Limb (tissue), 2 donors: Measurements from ENCODE around the gene TFPI2.

ENCODE experiments used
- DNase-seq, 2 donors: peaks; one replicate each; pipeline ENCODE4 v3.0.0-alpha.2; 2016; ENCODE audit errors: extremely low spot score in 2 of 2

The TFPI2 gene

DNA sequence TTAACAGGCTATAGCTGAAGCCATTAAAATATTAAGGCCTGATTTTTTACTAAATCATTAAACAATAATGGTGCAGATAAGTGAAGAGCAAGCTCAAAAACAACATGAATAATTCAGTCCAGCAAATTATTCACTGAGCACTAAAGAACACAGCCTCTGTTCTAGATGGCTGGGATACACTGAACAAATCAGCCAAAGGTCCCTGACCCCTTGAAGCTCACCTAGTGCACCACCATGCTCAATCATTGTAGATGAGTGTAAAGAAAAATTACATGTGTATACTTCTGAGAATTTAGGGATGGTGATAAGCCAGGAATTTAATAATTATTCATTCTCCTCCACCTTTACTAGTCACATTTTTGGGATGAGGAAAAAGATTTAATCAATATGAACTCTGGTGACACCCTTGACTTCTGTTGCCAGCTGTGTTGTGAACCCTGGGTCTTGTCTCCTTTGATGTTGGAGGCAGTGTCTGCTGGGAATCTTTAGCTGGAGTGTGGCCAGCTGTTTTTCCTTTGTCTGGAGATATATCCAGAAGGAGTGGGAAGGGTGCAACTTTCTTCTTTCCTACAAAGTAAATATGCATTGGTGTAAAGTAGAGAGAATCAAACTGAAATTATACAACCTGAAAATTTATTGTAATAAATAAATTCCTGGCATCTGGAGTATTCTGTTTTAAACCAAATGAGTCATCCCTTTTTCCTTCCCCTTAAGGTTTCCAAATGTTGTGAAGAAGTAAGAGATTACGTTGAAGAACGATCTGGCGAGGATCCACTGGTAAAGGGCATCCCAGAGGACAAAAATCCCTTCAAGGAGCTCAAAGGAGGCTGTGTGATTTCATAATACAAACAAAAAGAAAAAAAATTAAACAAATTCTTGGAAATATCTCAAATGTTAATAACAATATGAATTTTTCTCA is 19.8 kb upstream of the TFPI2 start:
- DNase-seq = no peak

DNA sequence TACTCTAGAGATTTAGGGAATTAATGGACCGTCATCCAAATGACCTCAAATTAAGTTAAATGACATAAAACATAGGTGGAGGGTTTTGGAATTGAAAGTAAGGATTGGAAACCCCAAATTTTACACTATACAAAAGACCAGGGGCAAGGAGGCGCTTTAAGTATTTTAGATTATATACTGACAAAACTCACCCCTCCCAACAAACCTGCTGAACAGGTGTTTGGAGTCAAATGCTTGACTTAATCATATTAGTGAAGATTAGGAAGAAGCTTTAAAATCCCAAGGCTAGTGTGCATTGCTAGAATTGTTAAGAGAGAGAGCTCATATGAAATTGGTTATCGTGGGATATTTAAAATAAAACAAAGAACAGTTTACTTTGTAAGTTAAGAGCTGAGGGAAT is 15.7 kb upstream of the TFPI2 start, which contains the start of gene GNGT1:
Gene GNGT1, plus strand, starts transcription at position 301 of the 400 bp plus-strand sequence. CDS start 180 bp downstream, outside the sequence.
- DNase-seq = no peak

- no peak for DNase-seq
These were observed 12.3 kb upstream of the TFPI2 start for GRCh38 chr7:93902777-93903423.

DNA sequence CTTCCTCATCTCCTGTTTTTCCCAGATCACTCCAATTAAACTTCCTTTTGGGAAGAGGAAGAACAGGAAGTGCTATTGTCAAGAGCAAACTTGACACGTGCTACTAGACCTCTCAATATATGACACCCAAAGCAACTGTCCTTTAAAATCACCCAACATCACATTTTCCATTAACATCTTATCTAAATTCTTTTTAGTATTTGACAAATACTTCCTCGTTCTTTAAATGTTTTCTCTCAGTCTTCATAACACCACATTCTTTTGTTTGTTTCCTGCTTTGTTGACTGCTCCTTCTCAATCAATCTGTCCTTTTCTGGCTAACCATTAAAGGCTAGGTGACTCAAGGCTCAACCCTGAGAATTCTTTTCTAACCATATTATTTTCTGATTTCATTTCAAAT is 7.1 kb upstream of the TFPI2 start:
- no peak for DNase-seq

GRCh38 chr7:93895859-93896600 is 5.5 kb upstream of the TFPI2 start:
- no peak for DNase-seq

DNA sequence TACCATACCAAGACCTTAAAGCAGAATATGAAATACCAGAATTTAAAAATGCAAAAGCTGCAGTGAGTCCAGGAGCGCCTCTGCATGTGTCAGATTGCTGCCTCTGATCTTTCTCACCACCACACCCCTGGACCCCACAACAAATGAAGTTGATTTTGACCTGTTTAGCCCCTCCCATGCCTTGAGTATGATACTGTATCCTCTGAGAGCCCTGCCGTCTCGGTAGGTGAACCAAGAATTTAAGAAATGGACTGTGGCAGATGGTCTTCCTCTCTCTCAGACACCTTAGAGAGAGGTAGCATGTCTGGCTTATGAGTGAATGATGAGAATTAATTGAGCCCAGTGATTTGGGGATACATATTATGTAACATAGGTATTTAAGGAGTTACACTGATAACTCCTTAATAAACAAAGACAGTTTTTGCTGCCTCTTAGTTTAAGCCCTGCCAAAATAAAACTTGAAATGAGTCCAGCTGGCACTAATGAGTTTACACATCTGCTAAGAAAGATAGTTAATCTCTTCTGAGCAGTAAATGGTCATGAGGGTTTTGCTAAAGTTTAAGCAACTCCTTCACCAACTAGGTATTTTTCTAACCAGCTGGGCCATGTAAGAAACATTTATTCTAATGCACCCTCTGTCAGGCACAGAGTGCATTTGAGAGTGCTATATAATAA is 4.5 kb upstream of the TFPI2 start:
- no peak for DNase-seq

DNA sequence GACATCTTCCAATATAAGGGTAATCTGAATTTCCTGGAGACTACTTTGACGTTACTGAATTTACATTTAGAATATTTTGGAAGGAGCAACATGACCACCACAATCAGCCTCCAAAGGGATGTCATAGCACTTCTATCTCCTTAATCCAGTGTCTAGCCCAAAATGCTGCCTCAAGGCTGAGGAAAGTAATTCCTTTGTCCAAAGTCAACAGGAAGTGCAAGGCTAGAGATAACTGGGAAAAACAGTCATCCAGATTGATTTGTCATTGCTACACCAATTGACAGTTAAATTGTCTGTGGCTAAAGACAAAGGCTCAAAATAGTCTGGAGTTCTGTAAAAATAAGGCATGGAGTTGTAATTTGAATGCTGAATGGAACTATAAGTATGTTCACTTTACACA is 3.9 kb upstream of the TFPI2 start:
- no peak for DNase-seq

DNA sequence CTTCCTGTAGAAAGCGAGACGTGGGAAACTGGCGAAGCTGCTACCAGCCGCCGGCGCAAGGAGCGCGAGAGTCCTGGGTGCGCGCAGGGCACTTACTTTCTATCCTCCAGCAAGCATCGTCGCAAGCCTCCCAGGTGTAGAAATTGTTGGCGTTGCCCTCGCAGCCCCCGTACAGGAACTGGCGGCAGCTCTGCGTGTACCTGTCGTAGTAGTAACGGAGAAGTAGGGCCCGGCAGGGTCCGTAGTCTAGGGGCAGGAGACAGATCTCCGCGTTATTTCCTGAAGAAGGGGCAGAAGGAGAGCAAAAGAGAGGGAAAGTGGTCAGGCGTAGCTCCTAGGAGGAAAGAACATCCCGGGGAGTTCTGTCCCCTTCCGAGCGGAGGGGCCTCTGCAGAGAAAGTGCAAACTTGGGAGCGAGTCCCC is 501 bp downstream of the TFPI2 start:
- peak in 1 of 2 donors; percentile 55 for DNase-seq

DNA sequence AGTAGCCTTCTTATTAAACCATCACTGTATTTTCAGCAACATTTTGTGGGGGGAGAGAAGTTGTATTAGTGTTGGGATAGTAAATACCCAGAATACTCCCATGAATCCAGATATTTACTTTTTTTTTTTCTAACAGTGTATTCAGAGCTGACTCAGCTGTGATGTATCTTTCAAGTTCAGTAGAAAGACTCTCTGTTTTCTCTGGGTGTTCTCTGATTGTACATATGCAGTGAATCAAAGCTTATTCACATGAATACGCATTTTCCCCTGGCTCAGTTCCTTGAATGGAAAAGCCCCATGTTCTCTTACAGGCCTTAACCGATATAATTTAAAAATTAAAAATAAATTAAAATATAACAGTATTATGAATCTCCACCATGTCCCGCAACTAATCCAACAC is 1.3 kb downstream of the TFPI2 start:
- no peak for DNase-seq

GRCh38 chr7:93884541-93884940 is 6.0 kb downstream of the TFPI2 start:
- DNase-seq = no peak

DNA sequence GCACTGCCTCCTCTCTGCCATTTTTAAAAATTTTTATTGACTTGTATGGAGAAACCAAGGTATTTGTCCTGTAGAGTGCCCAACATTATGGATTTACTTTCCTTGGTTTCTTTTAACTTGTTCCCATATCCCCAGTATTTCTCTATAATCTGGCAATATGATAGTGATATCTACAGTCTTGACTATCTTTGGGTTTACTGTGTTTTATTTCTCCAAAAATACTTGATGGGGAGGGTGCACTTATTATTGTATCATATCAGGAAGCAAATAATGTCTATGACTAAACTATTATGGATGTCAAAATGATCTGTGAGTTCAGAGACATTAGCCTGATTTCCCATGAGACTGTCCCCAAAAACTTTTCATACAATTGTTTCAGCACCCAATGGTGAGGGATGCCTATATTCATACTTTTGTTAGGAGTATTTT is 6.6 kb downstream of the TFPI2 start:
- DNase-seq = no peak

DNA sequence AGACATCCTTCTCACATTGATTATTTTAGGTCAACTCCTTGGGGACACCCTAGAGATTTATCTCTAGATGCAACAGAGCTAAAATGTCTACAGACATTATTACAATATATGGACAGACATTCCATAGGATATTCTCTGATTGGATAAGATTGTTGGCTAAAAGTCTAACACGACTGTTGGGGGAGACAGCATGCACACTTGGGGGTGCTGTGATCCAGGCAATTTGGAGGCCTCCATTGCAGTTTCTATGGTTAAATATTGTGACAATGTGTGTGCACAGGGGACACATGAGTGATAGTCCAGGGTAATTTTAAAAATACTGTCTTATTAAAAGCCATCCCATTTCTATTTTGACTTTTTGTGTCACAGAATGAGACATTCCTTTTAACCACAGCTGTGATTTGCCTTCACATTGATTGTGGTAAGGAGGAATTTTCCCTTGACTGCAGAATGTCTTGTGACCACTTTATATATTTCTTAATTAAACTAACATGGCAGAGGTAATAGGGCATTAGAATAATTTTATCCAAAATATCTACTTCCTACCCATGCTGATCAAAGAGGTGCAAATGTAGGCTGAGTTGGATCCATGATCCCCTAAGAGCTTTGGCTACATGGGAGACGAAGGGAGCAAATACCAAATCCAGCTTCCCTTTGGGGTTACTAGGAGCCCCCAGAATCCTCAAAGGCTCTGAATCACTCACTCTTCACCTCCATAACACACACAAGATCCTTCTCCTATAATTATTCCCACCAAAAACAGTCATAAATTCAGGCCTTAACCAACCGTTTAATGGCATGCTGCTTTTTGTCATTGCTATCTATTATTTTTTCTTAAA is 7.3 kb downstream of the TFPI2 start:
- DNase-seq = no peak

GRCh38 chr7:93882468-93882867 is 8.1 kb downstream of the TFPI2 start:
- DNase-seq = no peak

GRCh38 chr7:93879356-93879755 is 11.2 kb downstream of the TFPI2 start:
- no peak for DNase-seq

GRCh38 chr7:93877742-93878141 is 12.8 kb downstream of the TFPI2 start:
- no peak for DNase-seq

GRCh38 chr7:93873998-93874574 is 16.5 kb downstream of the TFPI2 start:
- no peak for DNase-seq

DNA sequence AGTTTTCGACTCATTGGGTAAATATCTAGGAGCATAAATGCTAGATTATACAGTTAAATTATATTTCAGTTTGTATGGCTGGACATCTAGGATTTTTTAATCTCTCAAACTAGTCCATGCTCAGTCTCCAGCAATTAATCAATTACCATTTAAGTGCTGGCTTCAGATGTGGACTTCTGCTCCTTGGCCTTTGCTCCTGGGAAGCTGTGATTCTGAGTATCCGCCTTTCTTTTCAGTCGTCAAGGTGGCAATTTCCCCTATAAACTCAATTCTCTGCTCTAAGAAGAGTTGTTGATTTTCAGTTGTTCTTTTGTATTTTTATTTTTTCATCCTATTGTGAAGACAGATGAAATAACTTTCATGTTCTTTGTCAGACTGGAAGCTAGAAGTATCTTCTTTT is 23.7 kb downstream of the TFPI2 start:
- DNase-seq = no peak

- DNase-seq = no peak
These were observed 27.9 kb downstream of the TFPI2 start for GRCh38 chr7:93862651-93863050.

DNA sequence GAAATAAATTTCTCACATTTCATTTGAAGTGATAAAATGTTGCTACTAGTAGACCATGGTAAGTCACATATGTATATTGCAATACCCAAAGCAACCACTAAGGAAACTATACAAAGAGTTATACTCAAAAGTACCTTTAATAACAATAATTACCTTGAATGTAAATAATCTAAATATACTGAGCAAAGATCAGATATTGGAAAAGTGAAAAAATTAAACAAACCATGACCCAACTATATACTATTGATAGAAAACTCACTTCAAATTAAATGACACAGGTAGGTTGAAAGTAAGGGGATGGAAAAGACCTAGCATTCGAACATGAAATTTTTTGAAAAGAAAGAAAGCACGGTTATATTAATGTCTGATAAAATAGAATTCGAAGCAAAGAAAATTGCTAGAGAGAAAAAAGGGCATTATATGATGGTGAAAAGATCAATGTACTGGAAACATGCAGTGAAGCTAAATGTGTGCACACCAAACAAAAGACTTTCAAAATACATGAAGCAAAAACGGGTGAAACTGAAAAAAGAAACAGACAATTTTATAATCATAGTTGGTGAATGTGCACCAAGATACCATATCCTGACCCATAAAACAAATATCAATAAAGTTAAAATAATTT is 29.1 kb downstream of the TFPI2 start:
- no peak for DNase-seq

DNA sequence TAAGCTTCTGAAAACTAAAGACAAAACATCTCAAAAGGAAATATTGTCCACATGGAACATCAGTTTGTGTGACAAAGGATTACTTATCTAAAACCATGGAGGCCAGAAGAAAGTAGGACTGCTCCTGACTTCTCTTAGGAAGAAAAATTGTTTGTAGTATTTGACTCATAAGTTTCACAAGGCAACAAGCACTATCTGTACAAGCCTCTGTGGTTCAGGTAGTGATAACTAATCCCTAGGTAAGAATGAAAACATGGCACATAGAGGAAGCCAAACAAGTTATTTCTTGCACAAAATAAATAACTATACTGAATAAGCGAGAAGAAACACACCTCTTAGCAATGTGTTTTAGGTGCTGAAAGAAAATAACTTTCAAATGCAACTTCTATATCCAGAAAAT is 30.3 kb downstream of the TFPI2 start:
- no peak for DNase-seq
